IgD-negative memory B cell (primary cell): ENCODE measurements around the gene BRD9. TPM values are rescaled to one million over a fixed set of nuclear protein-coding genes. Genes with fewer than 3 reads are reported as not detected.
"Not testable (repeated sequence)": the region's sequence is repeated elsewhere in the genome, so short reads cannot be mapped to it uniquely, and the experiment has no call there.

Experiments
- H3K27ac Mint-ChIP-seq, 3 donors: one replicate each; pipeline ENCODE4 v1.8.0; 2020 to 2022; ENCODE audit warnings: mild to moderate bottlenecking in 3 of 3, mixed read lengths in 3 of 3, moderate library complexity in 1 of 3
- H3K27me3 Mint-ChIP-seq: one replicate; pipeline ENCODE4 v1.8.0; 2021; ENCODE audit warnings: mixed read lengths
- H3K36me3 Mint-ChIP-seq: one replicate; pipeline ENCODE4 v1.8.0; 2020; ENCODE audit warnings: mild to moderate bottlenecking, mixed read lengths
- H3K4me1 Mint-ChIP-seq, 3 donors: one replicate each; pipeline ENCODE4 v1.8.0; 2020 to 2022; ENCODE audit warnings: mixed read lengths in 3 of 3, mild to moderate bottlenecking in 1 of 3
- H3K4me3 Mint-ChIP-seq, 4 donors: one replicate each; pipeline ENCODE4 v1.8.0; 2020 to 2022; ENCODE audit warnings: mild to moderate bottlenecking in 4 of 4, mixed read lengths in 4 of 4, moderate library complexity in 3 of 4
- H3K9me3 Mint-ChIP-seq, 3 donors: one replicate each; pipeline ENCODE4 v1.8.0; 2020 to 2021; ENCODE audit warnings: mixed read lengths in 3 of 3, mild to moderate bottlenecking in 1 of 3
- polyA plus RNA-seq: library from polyadenylated mRNA; unstranded; fragments of 300-500 nt; fragmentation: Illumina TruSeq; gene quantifications from one replicate; pipeline ENCODE4 v1.2.3, GENCODE V29; 2021

Gene BRD9
- polyA plus RNA-seq, 1 donor from 2014 or later, result 19.3 TPM

GRCh38 chr5:915346-915745 is 22.7 kb upstream of the BRD9 start:
- H3K9me3 Mint-ChIP-seq, H3K4me3 Mint-ChIP-seq, H3K36me3 Mint-ChIP-seq, H3K27me3 Mint-ChIP-seq, H3K4me1 Mint-ChIP-seq, H3K27ac Mint-ChIP-seq: not testable (repeated sequence)

GRCh38 chr5:914612-915011 is 22.0 kb upstream of the BRD9 start:
- Mint-ChIP-seq H3K36me3 (peaks cover 3% of the 10 kb centered on the region), H3K4me1 (peaks cover 0 to 2% (median 0%) of the 10 kb centered on the region in 3 donors), H3K9me3 (no peaks in the 10 kb centered on the region), H3K4me3 (no peak overlapping the region), H3K27ac (peak overlapping the region in 1 of 3 donors; percentile 53), H3K27me3 (no peaks in the 10 kb centered on the region)

GRCh38 chr5:914174-914573 is 21.6 kb upstream of the BRD9 start:
- Mint-ChIP-seq H3K27me3 (no peaks in the 10 kb centered on the region), H3K4me3 (no peak overlapping the region), H3K9me3 (no peaks in the 10 kb centered on the region), H3K36me3 (peaks cover 3% of the 10 kb centered on the region), H3K27ac (peak overlapping the region in 1 of 3 donors; percentile 53), H3K4me1 (peaks cover 0 to 2% (median 0%) of the 10 kb centered on the region in 3 donors)

GRCh38 chr5:912280-913091 is 19.9 kb upstream of the BRD9 start:
- H3K27me3 Mint-ChIP-seq, result no peaks in the 10 kb centered on the region
- no peak overlapping the region for H3K4me3 Mint-ChIP-seq
- peaks cover 3% of the 10 kb centered on the region for H3K36me3 Mint-ChIP-seq
- peaks cover 0 to 2% (median 0%) of the 10 kb centered on the region in 3 donors for H3K4me1 Mint-ChIP-seq
- H3K27ac Mint-ChIP-seq, result peak overlapping the region in 1 of 3 donors; percentile 87
- no peaks in the 10 kb centered on the region for H3K9me3 Mint-ChIP-seq

GRCh38 chr5:911601-912000 is 19.0 kb upstream of the BRD9 start:
- Mint-ChIP-seq H3K4me3 (no peak overlapping the region), H3K9me3 (no peaks in the 10 kb centered on the region), H3K4me1 (peaks cover 0 to 2% (median 0%) of the 10 kb centered on the region in 3 donors), H3K36me3 (peaks cover 3% of the 10 kb centered on the region), H3K27ac (no peak overlapping the region), H3K27me3 (no peaks in the 10 kb centered on the region)

- Mint-ChIP-seq H3K27ac (no peak overlapping the region), H3K4me3 (no peak overlapping the region), H3K9me3 (no peaks in the 10 kb centered on the region), H3K27me3 (no peaks in the 10 kb centered on the region), H3K4me1 (peaks cover 0 to 2% (median 0%) of the 10 kb centered on the region in 3 donors), H3K36me3 (peaks cover 3% of the 10 kb centered on the region)
Measured at GRCh38 chr5:910769-911160, 18.2 kb upstream of the BRD9 start.

- Mint-ChIP-seq H3K4me1 (peaks cover 0 to 2% (median 0%) of the 10 kb centered on the region in 3 donors), H3K27me3 (no peaks in the 10 kb centered on the region), H3K36me3 (peaks cover 3% of the 10 kb centered on the region), H3K4me3 (no peak overlapping the region), H3K27ac (no peak overlapping the region), H3K9me3 (no peaks in the 10 kb centered on the region)
Measured at GRCh38 chr5:909994-910768, 17.6 kb upstream of the BRD9 start.

GRCh38 chr5:909086-909485 is 16.5 kb upstream of the BRD9 start:
- Mint-ChIP-seq H3K36me3 (peaks cover 1% of the 10 kb centered on the region), H3K9me3 (no peaks in the 10 kb centered on the region), H3K4me3 (no peak overlapping the region), H3K4me1 (peaks cover 0 to 2% (median 0%) of the 10 kb centered on the region in 3 donors), H3K27ac (no peak overlapping the region), H3K27me3 (no peaks in the 10 kb centered on the region)

- Mint-ChIP-seq H3K36me3 (peaks cover 1% of the 10 kb centered on the region), H3K9me3 (no peaks in the 10 kb centered on the region), H3K27ac (no peak overlapping the region)
Measured at GRCh38 chr5:908172-908571, 15.6 kb upstream of the BRD9 start.

GRCh38 chr5:907366-907910 is 14.8 kb upstream of the BRD9 start:
- Mint-ChIP-seq H3K4me3 (no peak overlapping the region), H3K9me3 (no peaks in the 10 kb centered on the region), H3K36me3 (no peaks in the 10 kb centered on the region), H3K27ac (no peak overlapping the region), H3K27me3 (no peaks in the 10 kb centered on the region), H3K4me1 (peaks cover 0 to 4% (median 1%) of the 10 kb centered on the region in 3 donors)

More at GRCh38 chr5:908172-908571, 15.6 kb upstream of the BRD9 start:
- Mint-ChIP-seq H3K4me3 (no peak overlapping the region), H3K27me3 (no peaks in the 10 kb centered on the region), H3K4me1 (peaks cover 0 to 2% (median 0%) of the 10 kb centered on the region in 3 donors)

GRCh38 chr5:905139-905642 is 12.6 kb upstream of the BRD9 start:
- H3K4me1 Mint-ChIP-seq, result peaks cover 0 to 2% (median 1%) of the 10 kb centered on the region in 3 donors
- H3K27me3 Mint-ChIP-seq, result no peaks in the 10 kb centered on the region
- H3K27ac Mint-ChIP-seq, result no peak overlapping the region
- H3K36me3 Mint-ChIP-seq, result no peaks in the 10 kb centered on the region
- no peaks in the 10 kb centered on the region for H3K9me3 Mint-ChIP-seq
- H3K4me3 Mint-ChIP-seq, result no peak overlapping the region

GRCh38 chr5:903756-904096 is 11.1 kb upstream of the BRD9 start:
- no peaks in the 10 kb centered on the region for H3K27me3 Mint-ChIP-seq
- peak overlapping the region in 1 of 3 donors; percentile 24 for H3K27ac Mint-ChIP-seq
- no peaks in the 10 kb centered on the region for H3K9me3 Mint-ChIP-seq
- peaks cover 0 to 2% (median 1%) of the 10 kb centered on the region in 3 donors for H3K4me1 Mint-ChIP-seq
- no peak overlapping the region for H3K4me3 Mint-ChIP-seq
- H3K36me3 Mint-ChIP-seq, result no peaks in the 10 kb centered on the region

- no peaks in the 10 kb centered on the region for H3K9me3 Mint-ChIP-seq
- no peak overlapping the region for H3K27ac Mint-ChIP-seq
- no peak overlapping the region for H3K4me3 Mint-ChIP-seq
- no peaks in the 10 kb centered on the region for H3K36me3 Mint-ChIP-seq
- no peaks in the 10 kb centered on the region for H3K27me3 Mint-ChIP-seq
- peaks cover 0 to 2% (median 1%) of the 10 kb centered on the region in 3 donors for H3K4me1 Mint-ChIP-seq
Measured at GRCh38 chr5:902129-902916, 9.7 kb upstream of the BRD9 start.

- H3K4me3 Mint-ChIP-seq, result no peak overlapping the region
- no peak overlapping the region for H3K27ac Mint-ChIP-seq
- no peaks in the 10 kb centered on the region for H3K9me3 Mint-ChIP-seq
- H3K27me3 Mint-ChIP-seq, result no peaks in the 10 kb centered on the region
- H3K4me1 Mint-ChIP-seq, result peaks cover 0 to 2% (median 1%) of the 10 kb centered on the region in 3 donors
- no peaks in the 10 kb centered on the region for H3K36me3 Mint-ChIP-seq
Measured at GRCh38 chr5:900781-901180, 8.2 kb upstream of the BRD9 start.
